ENCODE measurements around the gene NOL12.

GRCh38 chr22:37662039-37662438 is 24.1 kb upstream of the NOL12 start:
- no peak for TF ChIP-seq CTCF (IDR thresholded peaks at IDR 0.05 in 8 of 11, conservative IDR thresholded peaks at IDR 0.05 in 3 of 11)
- no peak for TF ChIP-seq POLR2A (IDR thresholded peaks at IDR 0.05)
- TF ChIP-seq POLR2AphosphoS5 (IDR thresholded peaks at IDR 0.05) = no peak

Measured in spleen (tissue), 7 donors.